Peyer's patch (tissue), 4 donors: ENCODE data around the gene RAD51B. TPM values are rescaled to one million over a fixed set of nuclear protein-coding genes. Genes with fewer than 3 reads are reported as not detected.

ENCODE experiments used
- DNase-seq, 3 donors: peaks; one replicate each; pipeline ENCODE4 v3.0.0-alpha.2; 2017 to 2019
- H3K27ac ChIP-seq, 4 donors: fragments of 200-600 bp; sonication (generic); one replicate each; pipeline ENCODE4 v1.5.1; 2016 to 2019
- H3K27me3 ChIP-seq, 2 donors: fragments of 200-600 bp; sonication (generic); one replicate each; pipeline ENCODE4 v1.5.1; 2019
- H3K36me3 ChIP-seq, 3 donors: fragments of 200-600 bp; sonication (generic); one replicate each; pipeline ENCODE4 v1.5.1; 2016 to 2019
- H3K4me1 ChIP-seq, 4 donors: fragments of 200-600 bp; sonication (generic); one replicate each; pipeline ENCODE4 v1.5.1; 2016 to 2019
- H3K4me3 ChIP-seq, 4 donors: fragments of 200-600 bp; sonication (generic); 1 replicate in 3 of 4; 2 replicates in 1 of 4; pipeline ENCODE4 v1.5.1; 2016 to 2019; ENCODE audit warnings: mild to moderate bottlenecking in 1 of 4
- H3K9me3 ChIP-seq, 4 donors: fragments of 200-600 bp; sonication (generic); one replicate each; pipeline ENCODE4 v1.5.1; 2016 to 2019; ENCODE audit warnings: mild to moderate bottlenecking in 1 of 4
- CTCF ChIP-seq, 6 experiments: fragments of 450-650 bp in 4 of 6; fragments of 200-600 bp in 2 of 6; sonication (generic) in 1 of 6; IDR thresholded peaks; one replicate each; pipeline ENCODE4 v1.5.1; 2017 to 2019; ENCODE audit warnings: antibody characterized with exemption in 6 of 6, mild to moderate bottlenecking in 3 of 6, moderate library complexity in 1 of 6
- POLR2A ChIP-seq, 2 donors: fragments of 450-650 bp; IDR thresholded peaks; one replicate each; pipeline ENCODE4 v1.5.1; 2017; ENCODE audit warnings: antibody characterized with exemption in 2 of 2, mild to moderate bottlenecking in 2 of 2, moderate library complexity in 2 of 2
- total RNA-seq, 4 donors: library from RNA; depleted of rRNA; stranded (reverse); fragments of >200 nt; gene quantifications; one replicate each; pipeline ENCODE4 v1.1.0, GENCODE V29; 2016

Gene RAD51B
- total RNA-seq, 4 donors from 2014 or later = 12.6 to 103 (median 33.1) TPM

GRCh38 chr14:68442828-68443629, 623.5 kb downstream of the RAD51B start:
- no peak for DNase-seq
- no peaks in the 10 kb centered on the region for H3K27me3 ChIP-seq
- H3K4me3 ChIP-seq = no peak overlapping the region
- H3K4me1 ChIP-seq = peaks cover 0 to 4% (median 0%) of the 10 kb centered on the region in 4 donors
- no peak for TF ChIP-seq POLR2A (IDR thresholded peaks at IDR 0.05)
- no peak for TF ChIP-seq CTCF (IDR thresholded peaks at IDR 0.05)
- H3K36me3 ChIP-seq = no peaks in the 10 kb centered on the region
- H3K27ac ChIP-seq = no peak overlapping the region
- no peaks in the 10 kb centered on the region for H3K9me3 ChIP-seq

- Histone ChIP-seq H3K4me1 (peaks cover 0 to 15% (median 0%) of the 10 kb centered on the region in 4 donors), H3K9me3 (no peaks in the 10 kb centered on the region), H3K27ac (no peak overlapping the region), H3K36me3 (no peaks in the 10 kb centered on the region), H3K27me3 (no peaks in the 10 kb centered on the region), H3K4me3 (no peak overlapping the region)
- DNase-seq = no peak
- TF ChIP-seq CTCF (IDR thresholded peaks at IDR 0.05) (no peak), POLR2A (IDR thresholded peaks at IDR 0.05) (no peak)
These were observed 625.0 kb downstream of the RAD51B start for GRCh38 chr14:68444449-68445168.

GRCh38 chr14:68446243-68447040, 626.9 kb downstream of the RAD51B start:
- Histone ChIP-seq H3K27me3 (no peaks in the 10 kb centered on the region), H3K4me1 (peaks cover 0 to 18% (median 0%) of the 10 kb centered on the region in 4 donors), H3K36me3 (no peaks in the 10 kb centered on the region), H3K27ac (no peak overlapping the region), H3K9me3 (no peaks in the 10 kb centered on the region), H3K4me3 (no peak overlapping the region)
- DNase-seq = no peak
- TF ChIP-seq POLR2A (IDR thresholded peaks at IDR 0.05) = no peak
- no peak for TF ChIP-seq CTCF (IDR thresholded peaks at IDR 0.05)

GRCh38 chr14:68447581-68448251, 628.1 kb downstream of the RAD51B start:
- Histone ChIP-seq H3K4me3 (no peak overlapping the region), H3K27ac (peak overlapping the region in 3 of 4 donors; percentile 13 to 59 (median 34)), H3K27me3 (no peaks in the 10 kb centered on the region), H3K4me1 (peaks cover 0 to 18% (median 0%) of the 10 kb centered on the region in 4 donors), H3K9me3 (no peaks in the 10 kb centered on the region), H3K36me3 (no peaks in the 10 kb centered on the region)
- TF ChIP-seq POLR2A (IDR thresholded peaks at IDR 0.05) (no peak), CTCF (IDR thresholded peaks at IDR 0.05) (no peak)
- DNase-seq = no peak
